K562 (cell line): ENCODE measurements around the gene SMC1A. TPM values are rescaled to one million over a fixed set of nuclear protein-coding genes. Genes with fewer than 3 reads are reported as not detected.

Experiments used
- ARNT ChIP-seq, 2 experiments: fragments of 450-650 bp; IDR thresholded peaks; 2 replicates each; pipeline ENCODE4 v1.6.1; 2016; ENCODE audit warnings: mild to moderate bottlenecking in 1 of 2
- BRF2 ChIP-seq: IDR thresholded peaks from 3 replicates; pipeline ENCODE4 v1.6.1; 2011; ENCODE audit warnings: borderline replicate concordance, mild to moderate bottlenecking; ENCODE audit not compliant: insufficient read length, insufficient read depth
- CBX3 ChIP-seq, 2 experiments: IDR thresholded peaks; 1 replicate in 1 of 2; 2 replicates in 1 of 2; pipeline ENCODE4 v1.6.1; 2012; ENCODE audit warnings: inconsistent platforms in 2 of 2, low read length in 2 of 2, borderline replicate concordance in 1 of 2, control low read depth in 1 of 2
- CCAR2 ChIP-seq: fragments of 200-400 bp; formaldehyde crosslinking; IDR thresholded peaks from 2 replicates; pipeline ENCODE4 v1.6.1; 2017; ENCODE audit warnings: mild to moderate bottlenecking, low read depth, low read length
- EWSR1 ChIP-seq: fragments of 450-650 bp; IDR thresholded peaks from 2 replicates; pipeline ENCODE4 v1.6.1; 2018; ENCODE audit warnings: borderline replicate concordance, mild to moderate bottlenecking, low read depth, moderate library complexity; ENCODE audit not compliant: partially characterized antibody
- FOXA1 ChIP-seq: fragments of 450-650 bp; IDR thresholded peaks from 2 replicates; pipeline ENCODE4 v1.6.1; 2016; ENCODE audit warnings: mild to moderate bottlenecking, borderline replicate concordance
- GTF2E2 ChIP-seq: fragments of 200-800 bp; sonication (Bioruptor generic); IDR thresholded peaks from 2 replicates; pipeline ENCODE4 v1.6.1; 2016; ENCODE audit warnings: missing genetic modification characterization, missing compliant biosample characterization
- HDAC6 ChIP-seq: IDR thresholded peaks from 2 replicates; pipeline ENCODE4 v1.6.1; 2012; ENCODE audit warnings: low read depth, mild to moderate bottlenecking, control low read depth, inconsistent platforms, low read length, moderate library complexity
- HEY1 ChIP-seq: fragments of 250-450 bp; sonication (Bioruptor Pico); IDR thresholded peaks from 2 replicates; pipeline ENCODE4 v1.5.0; 2020; ENCODE audit warnings: mild to moderate bottlenecking, moderate library complexity, borderline replicate concordance
- KAT2B ChIP-seq: IDR thresholded peaks from one replicate; pipeline ENCODE4 v1.6.1; 2012; ENCODE audit warnings: low read depth, mild to moderate bottlenecking, control low read depth, inconsistent platforms, low read length, moderate library complexity
- KDM4B ChIP-seq, 2 experiments: fragments of 450-650 bp in 1 of 2; sonication (generic) in 1 of 2; IDR thresholded peaks; 2 replicates each; pipeline ENCODE4 v1.6.1; 2016 to 2017; ENCODE audit warnings: borderline replicate concordance in 2 of 2, antibody characterized with exemption in 1 of 2, low read depth in 1 of 2, mild to moderate bottlenecking in 1 of 2
- KHSRP ChIP-seq: fragments of 450-650 bp; IDR thresholded peaks from 2 replicates; pipeline ENCODE4 v1.6.1; 2017
- KLF6 ChIP-seq: fragments of 250-450 bp; sonication (Bioruptor Pico); IDR thresholded peaks from 2 replicates; pipeline ENCODE4 v1.4.0; 2020; ENCODE audit warnings: mild to moderate bottlenecking, moderate library complexity, borderline replicate concordance
- MIER1 ChIP-seq: fragments of 450-650 bp; IDR thresholded peaks from 2 replicates; pipeline ENCODE4 v1.6.1; 2016; ENCODE audit warnings: antibody characterized with exemption, mild to moderate bottlenecking, low read depth
- MXD1 ChIP-seq: fragments of 250-450 bp; sonication (Bioruptor Pico); IDR thresholded peaks from 2 replicates; pipeline ENCODE4 v1.8.0; 2021; ENCODE audit warnings: borderline replicate concordance, mild to moderate bottlenecking, moderate library complexity; ENCODE audit not compliant: poor library complexity, severe bottlenecking
- NFIC ChIP-seq: fragments of 450-650 bp; IDR thresholded peaks from 2 replicates; pipeline ENCODE4 v1.6.1; 2017; ENCODE audit warnings: mild to moderate bottlenecking, inconsistent platforms
- POLR2A ChIP-seq: fragments of 450-650 bp; conservative IDR thresholded peaks from 2 replicates; pipeline ENCODE4 v1.6.1; 2016
- RHOXF2B ChIP-seq: fragments of 250-450 bp; sonication (Bioruptor Pico); conservative IDR thresholded peaks from 2 replicates; pipeline ENCODE4 v1.5.1; 2021
- SLC30A9 ChIP-seq: fragments of 250-450 bp; sonication (Bioruptor Pico); IDR thresholded peaks from 2 replicates; pipeline ENCODE4 v1.8.0; 2022; ENCODE audit warnings: mild to moderate bottlenecking, moderate library complexity
- SUPT5H ChIP-seq: fragments of 450-650 bp; IDR thresholded peaks from 2 replicates; pipeline ENCODE4 v1.6.1; 2016
- TAF1 ChIP-seq: IDR thresholded peaks from 2 replicates; pipeline ENCODE4 v1.6.1; 2011; ENCODE audit warnings: mild to moderate bottlenecking, low read length, moderate library complexity; ENCODE audit not compliant: insufficient read depth, control insufficient read depth, severe bottlenecking; ENCODE audit errors: extremely low read depth
- TEAD2 ChIP-seq: fragments of 450-650 bp; IDR thresholded peaks from 2 replicates; pipeline ENCODE4 v1.6.1; 2016; ENCODE audit warnings: missing genetic modification characterization, control low read depth, missing compliant biosample characterization
- TFAP4 ChIP-seq: sonication (generic); formaldehyde crosslinking; IDR thresholded peaks from 2 replicates; pipeline ENCODE4 v1.8.0; 2022; ENCODE audit warnings: missing genetic modification reagents, mild to moderate bottlenecking, moderate library complexity, borderline replicate concordance
- XRCC3 ChIP-seq: fragments of 450-650 bp; IDR thresholded peaks from 2 replicates; pipeline ENCODE4 v1.6.1; 2017; ENCODE audit warnings: mild to moderate bottlenecking, moderate library complexity
- ZFP36 ChIP-seq: fragments of 150-350 bp; IDR thresholded peaks from 2 replicates; pipeline ENCODE4 v1.6.1; 2018; ENCODE audit warnings: low read length, low read depth; ENCODE audit not compliant: partially characterized antibody
- ZNF512 ChIP-seq: IDR thresholded peaks from 2 replicates; pipeline ENCODE4 v1.6.1; 2016; ENCODE audit warnings: missing genetic modification characterization, missing compliant biosample characterization
- ZNF695 ChIP-seq: fragments of 450-650 bp; formaldehyde crosslinking; IDR thresholded peaks from 2 replicates; pipeline ENCODE4 v1.4.0; 2020; ENCODE audit warnings: mild to moderate bottlenecking, moderate library complexity
- polyA plus RNA-seq, 8 experiments: library from polyadenylated mRNA; depleted of rRNA in 4 of 8; stranded (reverse) in 5 of 8; unstranded in 3 of 8; fragments of >200 nt; fragmentation: Nextera tagmentation in 2 of 8; fragmentation: Illumina TruSeq in 1 of 8; extraction: Ambion mirVana in 2 of 8; extraction: Trizol in 1 of 8; gene quantifications; 2 replicates each; pipeline versions ENCODE4 v1.2.1 to v1.2.3, GENCODE V29; 2011 to 2014; ENCODE audit warnings: inconsistent platforms in 1 of 8, missing spikeins in 1 of 8
- total RNA-seq, 7 experiments: library from RNA; depleted of rRNA in 6 of 7; stranded (reverse); fragments of >200 nt in 6 of 7; fragmentation: Illumina TruSeq in 2 of 7; extraction: Trizol in 2 of 7; gene quantifications; 2 replicates each; pipeline versions ENCODE4 v1.2.1 to v1.2.3, GENCODE V29; 2011 to 2021; ENCODE audit warnings: low replicate concordance in 1 of 7

The SMC1A gene
- total and polyA plus RNA-seq, 9 of the 15 experiments (the other 6 are each of a cell fraction or from before 2014, with no cell fraction given) = 28.5 to 126 (median 71.2) TPM

GRCh38 chrX:53374222-53374820 is 48.1 kb downstream of the SMC1A start (continued):
- TF ChIP-seq POLR2A (peak; percentile 63; the same call in 1 of the 2 replicates), ZNF695 (no peak), MIER1 (no peak), HDAC6 (no peak), CCAR2 (no peak), SUPT5H (peak; percentile 44), TAF1 (no peak), KDM4B (IDR thresholded peaks at IDR 0.05; ENCODE audit: borderline replicate concordance in 2 of 2, low read depth in 1 of 2) (no peak), KHSRP (no peak), EWSR1 (no peak), ZFP36 (no peak), RHOXF2B (no peak), SLC30A9 (CRISPR knock-in tag) (no peak), CBX3 (IDR thresholded peaks at IDR 0.05; ENCODE audit: borderline replicate concordance in 1 of 2, low read length in 2 of 2) (no peak), GTF2E2 (tag) (no peak), TFAP4 (peak; percentile 48; the same call in 1 of the 2 replicates), KLF6 (CRISPR knock-in tag) (no peak), MXD1 (CRISPR knock-in tag) (no peak), NFIC (peak; percentile 44; the same call in 1 of the 2 replicates), XRCC3 (no peak), ARNT (IDR thresholded peaks at IDR 0.05) (peak in 1 of 2 experiments; percentile 66; a peak in 1 of 4 replicates), FOXA1 (no peak), TEAD2 (no peak), HEY1 (no peak), ZNF512 (no peak), KAT2B (no peak), BRF2 (no peak)
